ENCODE measurements around the gene KAZN.

The KAZN gene

GRCh38 chr1:14654554-14654953, 56.1 kb downstream of the KAZN start:
- TF ChIP-seq GATA2 (IDR thresholded peaks at IDR 0.05; ENCODE audit: low read depth, low read length) (no peak), GATA3 (IDR thresholded peaks at IDR 0.05; ENCODE audit: low read depth, low read length) (no peak)

GRCh38 chr1:14655385-14655784, 56.9 kb downstream of the KAZN start:
- no peak for TF ChIP-seq GATA2 (IDR thresholded peaks at IDR 0.05; ENCODE audit: low read depth, low read length)
- TF ChIP-seq GATA3 (IDR thresholded peaks at IDR 0.05; ENCODE audit: low read depth, low read length) = no peak

GRCh38 chr1:14656384-14656937, 58.0 kb downstream of the KAZN start:
- no peak for TF ChIP-seq GATA2 (IDR thresholded peaks at IDR 0.05; ENCODE audit: low read depth, low read length)
- TF ChIP-seq GATA3 (IDR thresholded peaks at IDR 0.05; ENCODE audit: low read depth, low read length) = no peak

- TF ChIP-seq GATA3 (IDR thresholded peaks at IDR 0.05; ENCODE audit: low read depth, low read length) (no peak), GATA2 (IDR thresholded peaks at IDR 0.05; ENCODE audit: low read depth, low read length) (no peak)
These were observed 60.2 kb downstream of the KAZN start for GRCh38 chr1:14658642-14659041.

- TF ChIP-seq GATA2 (IDR thresholded peaks at IDR 0.05; ENCODE audit: low read depth, low read length) (peak; percentile 53), GATA3 (IDR thresholded peaks at IDR 0.05; ENCODE audit: low read depth, low read length) (no peak)
These were observed 61.4 kb downstream of the KAZN start for GRCh38 chr1:14659913-14660312.

GRCh38 chr1:14660801-14661200, 62.3 kb downstream of the KAZN start:
- TF ChIP-seq GATA2 (IDR thresholded peaks at IDR 0.05; ENCODE audit: low read depth, low read length) = no peak
- TF ChIP-seq GATA3 (IDR thresholded peaks at IDR 0.05; ENCODE audit: low read depth, low read length) = no peak

- TF ChIP-seq GATA3 (IDR thresholded peaks at IDR 0.05; ENCODE audit: low read depth, low read length) = no peak
- TF ChIP-seq GATA2 (IDR thresholded peaks at IDR 0.05; ENCODE audit: low read depth, low read length) = no peak
These were observed 62.7 kb downstream of the KAZN start for GRCh38 chr1:14661222-14661621.

GRCh38 chr1:14662116-14662515, 63.6 kb downstream of the KAZN start:
- TF ChIP-seq GATA3 (IDR thresholded peaks at IDR 0.05; ENCODE audit: low read depth, low read length) = no peak
- TF ChIP-seq GATA2 (IDR thresholded peaks at IDR 0.05; ENCODE audit: low read depth, low read length) = no peak

- TF ChIP-seq GATA2 (IDR thresholded peaks at IDR 0.05; ENCODE audit: low read depth, low read length) = no peak
- TF ChIP-seq GATA3 (IDR thresholded peaks at IDR 0.05; ENCODE audit: low read depth, low read length) = no peak
These were observed 65.3 kb downstream of the KAZN start for GRCh38 chr1:14663773-14664172.

- TF ChIP-seq GATA3 (IDR thresholded peaks at IDR 0.05; ENCODE audit: low read depth, low read length) (no peak), GATA2 (IDR thresholded peaks at IDR 0.05; ENCODE audit: low read depth, low read length) (no peak)
These were observed 67.9 kb downstream of the KAZN start for GRCh38 chr1:14666373-14666772.

- TF ChIP-seq GATA2 (IDR thresholded peaks at IDR 0.05; ENCODE audit: low read depth, low read length) (peak; percentile 51), GATA3 (IDR thresholded peaks at IDR 0.05; ENCODE audit: low read depth, low read length) (no peak)
These were observed 68.6 kb downstream of the KAZN start for GRCh38 chr1:14666962-14667650.

GRCh38 chr1:14667651-14667984, 69.1 kb downstream of the KAZN start:
- no peak for TF ChIP-seq GATA2 (IDR thresholded peaks at IDR 0.05; ENCODE audit: low read depth, low read length)
- no peak for TF ChIP-seq GATA3 (IDR thresholded peaks at IDR 0.05; ENCODE audit: low read depth, low read length)

- TF ChIP-seq GATA2 (IDR thresholded peaks at IDR 0.05; ENCODE audit: low read depth, low read length) = no peak
- TF ChIP-seq GATA3 (IDR thresholded peaks at IDR 0.05; ENCODE audit: low read depth, low read length) = no peak
These were observed 70.1 kb downstream of the KAZN start for GRCh38 chr1:14668538-14668937.

GRCh38 chr1:14672005-14672404, 73.5 kb downstream of the KAZN start:
- TF ChIP-seq GATA3 (IDR thresholded peaks at IDR 0.05; ENCODE audit: low read depth, low read length) (no peak), GATA2 (IDR thresholded peaks at IDR 0.05; ENCODE audit: low read depth, low read length) (no peak)

- TF ChIP-seq GATA3 (IDR thresholded peaks at IDR 0.05; ENCODE audit: low read depth, low read length) = no peak
- no peak for TF ChIP-seq GATA2 (IDR thresholded peaks at IDR 0.05; ENCODE audit: low read depth, low read length)
These were observed 75.5 kb downstream of the KAZN start for GRCh38 chr1:14674030-14674429.

Data from SH-SY5Y (cell line).